Measurements from ENCODE around the gene ALDH3A1.

The ALDH3A1 gene

GRCh38 chr17:19718613-19719354 is 29.3 kb downstream of the ALDH3A1 start:
- no peak for DNase-seq

GRCh38 chr17:19718041-19718612 is 30.0 kb downstream of the ALDH3A1 start:
- DNase-seq, result no peak

GRCh38 chr17:19717411-19717908 is 30.6 kb downstream of the ALDH3A1 start:
- no peak for DNase-seq

- DNase-seq, result no peak
Measured at GRCh38 chr17:19717031-19717360, 31.1 kb downstream of the ALDH3A1 start.

- DNase-seq, result peak; percentile 17
Measured at GRCh38 chr17:19716108-19717030, 31.7 kb downstream of the ALDH3A1 start, which contains the start of gene SLC47A2. Gene SLC47A2, minus strand, starts transcription at chr17:19716584. Its CDS starts 29 bp downstream, at chr17:19716555.

GRCh38 chr17:19714542-19715411 is 33.3 kb downstream of the ALDH3A1 start:
- DNase-seq, result peak; percentile 29

GRCh38 chr17:19713901-19714361 is 34.2 kb downstream of the ALDH3A1 start:
- no peak for DNase-seq

GRCh38 chr17:19713462-19713861 is 34.6 kb downstream of the ALDH3A1 start:
- DNase-seq, result no peak

- no peak for DNase-seq
Measured at GRCh38 chr17:19712436-19713004, 35.6 kb downstream of the ALDH3A1 start.

- DNase-seq, result no peak
Measured at GRCh38 chr17:19709841-19710240, 38.3 kb downstream of the ALDH3A1 start.

GRCh38 chr17:19708431-19709175 is 39.5 kb downstream of the ALDH3A1 start:
- DNase-seq, result no peak

GRCh38 chr17:19707728-19708221 is 40.3 kb downstream of the ALDH3A1 start:
- no peak for DNase-seq

- DNase-seq, result peak; percentile 48
Measured at GRCh38 chr17:19706791-19707727, 41.0 kb downstream of the ALDH3A1 start.

GRCh38 chr17:19705771-19706770 is 42.0 kb downstream of the ALDH3A1 start:
- no peak for DNase-seq

- DNase-seq, result no peak
Measured at GRCh38 chr17:19705201-19705600, 42.9 kb downstream of the ALDH3A1 start.

- DNase-seq, result no peak
Measured at GRCh38 chr17:19703828-19704613, 44.1 kb downstream of the ALDH3A1 start.

GRCh38 chr17:19703106-19703827 is 44.8 kb downstream of the ALDH3A1 start:
- no peak for DNase-seq
